HG02759 (cell line): Measurements from ENCODE around the gene XPA.
A peak's percentile ranks its signal among the peaks of the same experiment; 100 is the strongest.
"Not testable (repeated sequence)": the region's sequence is repeated elsewhere in the genome, so short reads cannot be mapped to it uniquely, and the experiment has no call there.

Experiments used
- ATAC-seq: cut with Tn5 transposase; IDR thresholded peaks from one replicate; pipeline ENCODE4 v1.9.1; 2021; ENCODE audit warnings: mild to moderate bottlenecking, moderate library complexity; ENCODE audit not compliant: unreplicated experiment

Gene XPA

GRCh38 chr9:97696803-97697601 lies at the start of gene XPA:
TSS of gene XPA (minus strand) at chr9:97697340. CDS start at chr9:97697292, 48 bp downstream.
- peak; percentile 90 for ATAC-seq

- ATAC-seq, result no peak
These were observed 47.9 kb upstream of the XPA start for GRCh38 chr9:97744710-97745708.

GRCh38 chr9:97744025-97744424 lies 46.9 kb upstream of the XPA start:
- ATAC-seq, result not testable (repeated sequence)

GRCh38 chr9:97742545-97742944 lies 45.4 kb upstream of the XPA start:
- ATAC-seq, result no peak

GRCh38 chr9:97741947-97742346 lies 44.8 kb upstream of the XPA start:
- ATAC-seq, result no peak

- no peak for ATAC-seq
These were observed 44.0 kb upstream of the XPA start for GRCh38 chr9:97740848-97741821.

GRCh38 chr9:97737429-97737828 lies 40.3 kb upstream of the XPA start:
- no peak for ATAC-seq

GRCh38 chr9:97735070-97735600 lies 38.0 kb upstream of the XPA start:
- no peak for ATAC-seq

- ATAC-seq, result no peak
These were observed 29.6 kb upstream of the XPA start for GRCh38 chr9:97726716-97727115.

- ATAC-seq, result no peak
These were observed 26.7 kb upstream of the XPA start for GRCh38 chr9:97723819-97724218.

GRCh38 chr9:97722331-97722730 lies 25.2 kb upstream of the XPA start:
- no peak for ATAC-seq

GRCh38 chr9:97721396-97721795 lies 24.3 kb upstream of the XPA start:
- no peak for ATAC-seq

- ATAC-seq, result no peak
These were observed 20.7 kb upstream of the XPA start for GRCh38 chr9:97717866-97718265.

GRCh38 chr9:97714435-97714834 lies 17.3 kb upstream of the XPA start:
- ATAC-seq, result no peak

GRCh38 chr9:97711223-97711626 lies 14.1 kb upstream of the XPA start:
- ATAC-seq, result no peak

- peak; percentile 70 for ATAC-seq
These were observed 13.4 kb upstream of the XPA start for GRCh38 chr9:97710356-97711222.

GRCh38 chr9:97706246-97706645 lies 9.1 kb upstream of the XPA start:
- no peak for ATAC-seq

- ATAC-seq, result no peak
These were observed 8.3 kb upstream of the XPA start for GRCh38 chr9:97705354-97705950.

- ATAC-seq, result no peak
These were observed 7.7 kb upstream of the XPA start for GRCh38 chr9:97704851-97705250.
